ENCODE data around the gene SDR9C7.
"Not testable (repeated sequence)": the region's sequence is repeated elsewhere in the genome, so short reads cannot be mapped to it uniquely, and the experiment has no call there.

The SDR9C7 gene

GRCh38 chr12:56933826-56934625 lies at the start of gene SDR9C7:
SDR9C7 (minus strand) TSS chr12:56934408; CDS start chr12:56934261, 147 bp downstream.
- DNase-seq (ENCODE audit: low spot score): no peak

DNA sequence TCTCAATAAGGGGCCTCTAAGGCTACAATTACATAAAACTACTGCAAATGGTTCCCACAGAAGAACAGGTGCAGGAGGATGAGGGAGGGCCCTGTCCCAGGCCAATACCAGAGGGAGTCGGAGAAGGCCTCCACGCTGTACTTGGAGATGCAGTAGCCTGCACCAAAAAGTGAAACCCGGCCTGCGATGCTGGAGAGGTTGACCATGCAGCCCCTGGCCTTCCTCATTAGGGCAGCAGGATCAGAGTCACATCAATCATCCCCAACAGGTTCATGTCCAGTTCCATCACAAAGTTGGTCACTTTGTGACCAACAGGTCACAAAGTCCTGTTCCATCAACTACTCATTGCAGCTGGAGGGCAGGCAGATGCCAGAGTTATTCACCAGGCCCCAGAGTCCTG lies 49.2 kb upstream of the SDR9C7 start:
- no peak for DNase-seq (ENCODE audit: low spot score)

DNA sequence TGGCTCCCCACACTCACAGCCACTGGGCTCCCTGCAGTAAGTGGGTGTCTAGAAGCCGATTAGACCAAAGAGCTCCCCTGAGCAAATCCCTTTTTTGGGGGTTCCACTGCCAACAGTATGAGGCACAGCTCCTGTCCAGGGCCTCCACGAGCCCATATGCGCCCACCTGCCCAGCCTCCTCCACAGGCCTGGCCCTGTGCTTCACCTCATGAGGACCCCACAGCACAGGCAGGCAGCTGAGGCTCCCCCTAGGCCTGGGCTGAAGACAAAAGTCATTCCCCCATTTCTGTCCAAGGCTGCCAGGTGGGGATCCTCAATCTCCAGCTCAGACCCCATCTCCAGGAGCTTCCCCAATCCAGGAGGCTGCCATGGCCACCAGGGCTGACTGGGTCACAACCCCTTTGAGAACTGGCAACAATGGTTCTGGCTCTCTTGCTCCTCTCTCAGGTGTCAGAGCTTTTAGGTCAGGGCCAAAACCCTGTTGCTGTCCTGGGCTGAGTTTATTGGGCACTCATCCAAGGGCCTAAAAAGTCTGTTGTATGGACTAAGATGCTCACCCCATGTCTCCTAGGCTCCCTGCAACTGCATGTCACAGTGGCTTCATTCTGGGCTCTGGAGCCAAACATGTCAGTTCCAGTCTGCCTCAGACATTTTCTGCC lies 48.5 kb upstream of the SDR9C7 start:
- not testable (repeated sequence) for DNase-seq (ENCODE audit: low spot score)

DNA sequence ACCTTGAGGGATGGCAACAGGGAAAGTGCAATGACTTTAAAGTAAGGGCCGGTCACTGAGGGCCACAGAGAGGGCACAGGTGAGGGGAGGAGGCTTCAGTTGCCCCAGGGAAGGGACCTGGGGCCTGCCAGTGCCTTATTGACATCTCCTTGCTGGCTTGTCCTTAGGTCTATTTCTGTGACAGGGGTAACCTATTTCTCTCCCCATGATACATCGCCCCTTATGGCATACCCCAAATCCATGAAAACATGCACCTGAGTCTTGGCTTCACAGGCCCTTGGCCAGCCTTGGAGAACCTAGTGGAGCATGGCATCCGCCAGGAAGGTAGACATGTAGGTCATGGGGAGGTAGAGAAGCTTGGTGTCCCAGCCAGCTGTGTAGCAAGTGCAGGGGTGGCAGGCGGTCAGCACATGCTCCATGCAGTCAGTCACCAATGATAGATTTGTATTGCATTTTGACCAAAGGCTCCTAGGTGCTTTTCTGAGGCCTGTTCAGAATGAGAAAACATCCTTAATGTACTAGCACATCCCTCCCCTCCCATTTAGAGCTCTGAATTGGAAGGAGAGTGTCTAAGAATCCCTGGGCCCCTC lies 46.8 kb upstream of the SDR9C7 start:
- no peak for DNase-seq (ENCODE audit: low spot score)

DNA sequence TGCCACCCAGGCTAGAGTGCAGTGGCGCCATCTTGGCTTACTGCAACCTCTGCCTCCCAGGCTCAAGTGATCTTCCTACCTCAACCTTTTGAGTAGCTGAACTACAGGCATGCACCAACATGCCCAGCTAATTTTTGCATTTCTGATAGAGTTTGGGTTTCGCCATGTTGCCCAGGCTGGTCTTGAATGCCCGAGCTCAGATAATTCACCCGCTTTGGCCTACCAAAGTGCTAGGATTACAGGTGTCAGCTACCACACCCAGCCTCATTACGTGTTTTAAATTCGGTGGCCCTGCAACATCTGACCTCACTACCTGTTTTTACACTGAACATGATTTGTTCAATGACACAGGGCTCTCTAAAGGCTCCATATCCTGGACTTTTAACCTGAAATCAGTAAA lies 46.1 kb upstream of the SDR9C7 start:
- no peak for DNase-seq (ENCODE audit: low spot score)

- DNase-seq (ENCODE audit: low spot score): no peak
These were observed 45.4 kb upstream of the SDR9C7 start for GRCh38 chr12:56979628-56980027.

DNA sequence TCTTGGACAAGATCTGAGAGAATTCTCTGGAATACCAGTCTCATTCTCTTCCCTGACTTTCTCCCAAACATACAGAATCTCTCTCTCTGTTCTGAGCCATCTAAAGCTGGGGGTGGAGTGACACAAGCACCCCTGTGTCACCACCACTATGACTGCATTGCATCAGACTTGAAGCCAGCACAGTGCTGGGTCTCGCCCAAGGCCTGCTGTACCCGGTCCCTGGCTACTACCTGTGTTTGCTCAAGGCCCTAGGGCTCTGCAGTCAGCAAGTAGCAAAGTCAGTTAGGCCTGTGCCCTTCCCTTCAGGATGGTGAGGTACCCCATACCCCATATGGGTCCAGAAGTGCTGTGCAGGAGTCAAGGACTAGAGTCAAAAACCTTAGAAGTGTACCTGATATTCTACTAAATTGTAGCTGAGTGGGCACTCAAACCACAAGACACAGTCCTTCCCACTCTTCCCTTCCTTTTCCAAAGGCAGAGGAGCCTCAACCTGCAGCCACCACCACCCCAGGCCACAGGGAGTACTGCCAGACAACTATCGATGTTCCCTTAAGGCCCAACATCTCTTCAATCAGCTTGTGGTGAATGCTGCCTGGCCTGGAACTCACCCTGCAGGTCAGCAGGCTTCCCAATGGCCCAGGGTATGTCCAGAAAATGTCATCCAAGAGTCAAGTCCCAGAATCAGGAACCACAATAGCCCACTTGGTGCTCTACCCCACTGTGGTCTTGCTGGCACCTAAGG lies 44.4 kb upstream of the SDR9C7 start:
- no peak for DNase-seq (ENCODE audit: low spot score)

- DNase-seq (ENCODE audit: low spot score): not testable (repeated sequence)
These were observed 43.2 kb upstream of the SDR9C7 start for GRCh38 chr12:56977361-56977760.

DNA sequence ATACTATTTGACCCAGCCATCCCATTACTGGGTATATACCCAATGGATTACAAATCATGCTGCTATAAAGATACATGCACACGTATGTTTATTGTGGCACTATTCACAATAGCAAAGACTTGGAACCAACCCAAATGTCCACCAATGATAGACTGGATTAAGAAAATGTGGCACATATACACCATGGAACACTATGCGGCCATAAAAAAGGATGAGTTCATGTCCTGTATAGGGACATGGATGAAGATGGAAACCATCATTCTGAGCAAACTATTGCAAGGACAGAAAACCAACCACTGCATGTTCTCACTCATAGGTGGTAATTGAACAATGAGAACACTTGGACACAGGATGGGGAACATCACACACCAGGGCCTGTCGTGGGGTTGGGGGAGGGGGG lies 40.0 kb upstream of the SDR9C7 start:
- not testable (repeated sequence) for DNase-seq (ENCODE audit: low spot score)

DNA sequence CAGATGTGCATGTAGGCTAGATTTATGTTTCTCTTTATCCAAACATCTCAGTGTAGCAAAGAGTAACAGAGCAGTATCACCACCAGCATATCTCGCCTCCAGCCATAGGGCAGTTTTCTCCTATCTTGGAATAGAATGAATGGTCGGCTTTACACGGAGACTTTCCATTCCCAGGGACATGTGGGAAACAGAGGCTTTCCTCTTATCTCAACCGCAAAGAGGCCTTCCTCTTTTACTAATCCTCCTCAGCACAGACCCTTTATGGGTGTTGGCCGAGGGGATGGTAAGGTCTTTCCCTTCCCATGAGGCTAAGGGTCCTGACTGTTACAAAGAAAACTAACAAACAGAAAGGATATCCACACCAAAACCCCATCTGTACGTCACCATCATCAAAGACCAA lies 34.7 kb upstream of the SDR9C7 start:
- DNase-seq (ENCODE audit: low spot score): not testable (repeated sequence)

GRCh38 chr12:56965997-56966642 lies 31.9 kb upstream of the SDR9C7 start:
- not testable (repeated sequence) for DNase-seq (ENCODE audit: low spot score)

DNA sequence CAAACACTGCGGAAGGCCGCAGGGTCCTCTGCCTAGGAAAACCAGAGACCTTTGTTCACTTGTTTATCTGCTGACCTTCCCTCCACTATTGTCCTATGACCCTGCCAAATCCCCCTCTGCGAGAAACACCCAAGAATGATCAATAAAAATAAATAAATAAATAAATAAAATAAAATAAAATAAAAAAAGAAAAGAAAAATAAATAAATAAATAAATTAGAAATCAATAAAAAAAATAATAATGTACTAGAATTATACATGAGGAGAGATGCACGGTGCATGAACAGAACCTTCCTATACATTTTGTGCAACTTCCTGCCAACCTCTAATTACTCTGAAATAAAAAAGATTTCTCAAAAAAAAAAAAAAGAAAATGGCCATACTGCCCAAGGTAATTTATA lies 30.9 kb upstream of the SDR9C7 start:
- not testable (repeated sequence) for DNase-seq (ENCODE audit: low spot score)

- not testable (repeated sequence) for DNase-seq (ENCODE audit: low spot score)
These were observed 29.3 kb upstream of the SDR9C7 start for GRCh38 chr12:56963557-56963956.

DNA sequence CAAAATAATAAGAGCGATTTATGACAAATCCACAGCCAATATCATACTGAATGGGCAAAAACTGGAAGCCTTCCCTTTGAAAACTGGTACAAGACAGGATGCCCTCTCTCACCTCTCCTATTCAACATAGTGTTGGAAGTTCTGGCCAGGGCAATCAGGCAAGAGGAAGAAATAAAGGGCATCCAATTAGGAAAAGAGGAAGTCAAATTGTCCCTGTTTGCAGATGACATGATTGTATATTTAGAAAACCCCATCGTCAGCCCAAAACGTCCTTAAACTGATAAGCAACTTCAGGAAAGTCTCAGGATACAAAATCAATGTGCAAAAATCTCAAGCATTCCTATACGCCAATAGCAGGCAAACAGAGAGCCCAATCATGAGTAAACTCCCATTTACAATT lies 28.0 kb upstream of the SDR9C7 start:
- not testable (repeated sequence) for DNase-seq (ENCODE audit: low spot score)

- DNase-seq (ENCODE audit: low spot score): no peak
These were observed 24.2 kb upstream of the SDR9C7 start for GRCh38 chr12:56958422-56958821.

DNA sequence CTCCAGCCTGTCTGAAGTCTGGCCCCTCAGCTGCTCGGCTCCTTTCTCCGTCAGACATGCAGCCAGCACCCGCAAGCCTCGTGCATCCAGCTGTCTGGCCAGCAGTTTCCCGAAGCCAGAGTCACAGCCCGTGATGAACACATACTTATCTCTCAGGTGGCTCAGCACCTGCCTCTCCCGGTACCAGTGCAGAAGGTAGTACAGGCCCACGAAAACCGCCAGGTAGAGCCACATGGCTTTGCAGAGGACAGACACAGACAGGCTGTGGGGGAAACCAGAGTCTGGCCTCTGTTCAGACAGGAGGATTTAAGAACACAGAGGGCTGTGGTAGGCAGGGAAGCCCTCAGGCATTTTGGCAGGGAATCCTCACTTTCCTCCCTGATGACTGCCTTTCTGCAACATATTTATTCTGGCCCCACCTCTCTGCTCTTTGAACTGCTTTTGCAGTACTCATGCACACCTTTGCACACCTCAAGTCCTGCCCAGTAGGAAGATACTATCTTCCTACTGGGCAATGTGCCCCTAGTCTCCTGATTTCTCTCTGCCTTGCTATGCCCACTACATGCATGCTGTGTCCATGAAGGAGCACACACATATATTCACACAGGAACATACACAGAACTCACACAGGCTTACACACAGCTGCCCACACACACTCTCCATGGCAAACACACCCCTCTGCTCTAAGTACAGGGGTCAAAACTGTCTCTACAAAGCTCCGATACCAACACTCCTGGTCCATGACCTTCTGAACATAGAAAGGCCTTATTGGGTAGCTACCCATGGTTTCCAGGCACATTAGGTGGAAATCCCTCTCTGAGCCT lies 23.2 kb upstream of the SDR9C7 start, which contains the start of gene RDH16:
Gene RDH16, minus strand, starts transcription at position 380 of the 824 bp plus-strand sequence. Its CDS starts 146 bp downstream, at position 234.
- DNase-seq (ENCODE audit: low spot score): no peak

GRCh38 chr12:56955631-56956256 lies 21.5 kb upstream of the SDR9C7 start:
- no peak for DNase-seq (ENCODE audit: low spot score)

- no peak for DNase-seq (ENCODE audit: low spot score)
These were observed 20.7 kb upstream of the SDR9C7 start for GRCh38 chr12:56954958-56955355.

DNA sequence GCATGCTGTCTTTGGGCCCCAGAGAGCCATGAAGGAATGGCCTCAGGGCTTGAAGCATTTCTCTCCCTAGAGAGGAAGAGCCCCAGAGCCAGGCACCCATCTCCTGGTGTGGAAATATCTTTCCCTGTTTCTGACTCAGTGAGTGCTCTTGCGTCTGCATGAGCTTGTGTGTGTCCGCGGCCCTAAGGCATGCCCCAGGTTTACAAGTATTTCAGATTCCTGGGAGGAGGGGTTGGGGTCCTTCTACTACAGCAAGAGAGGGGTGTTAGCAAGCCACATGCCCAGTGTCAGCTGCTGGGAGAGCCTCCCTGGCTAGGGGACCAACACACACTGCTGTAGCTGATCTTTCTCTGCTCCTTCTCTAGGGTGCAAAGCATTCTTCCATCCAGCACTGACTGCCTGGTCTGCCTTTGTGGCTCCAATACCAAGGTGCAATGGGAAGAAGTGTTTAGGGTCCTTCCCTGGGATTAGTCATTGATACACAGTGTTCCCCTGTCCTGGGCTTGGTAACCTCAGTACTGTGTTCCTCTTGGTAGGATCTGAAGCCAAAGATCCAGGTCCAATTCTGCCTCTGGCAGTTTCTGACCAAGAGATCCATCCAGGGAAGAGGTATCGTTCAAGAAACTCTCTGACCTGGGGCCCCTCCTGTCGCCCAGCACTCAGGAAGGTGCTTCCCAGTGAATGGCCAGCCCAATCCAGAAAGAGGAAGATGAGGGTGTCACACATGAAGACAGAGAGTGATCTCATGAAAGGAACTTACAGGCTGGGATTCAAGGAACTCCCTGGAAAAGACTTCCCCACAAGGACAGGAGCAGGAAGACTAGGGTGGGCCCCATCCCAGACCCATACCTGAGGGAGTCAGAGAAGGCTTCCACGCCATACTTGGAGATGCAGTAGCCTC lies 20.1 kb upstream of the SDR9C7 start:
- DNase-seq (ENCODE audit: low spot score): no peak

All from putamen (tissue), 1 donor.